C4-2B (cell line): ENCODE data around the gene ANKRD16.
"Not testable (repeated sequence)": the region's sequence is repeated elsewhere in the genome, so short reads cannot be mapped to it uniquely, and the experiment has no call there.

Experiments
- H3K27ac ChIP-seq: fragments of 450-650 bp; 2 replicates; pipeline ENCODE4 v1.5.1; 2017
- CTCF ChIP-seq: fragments of 450-650 bp; conservative IDR thresholded peaks from 2 replicates; pipeline ENCODE4 v1.5.1; 2017; ENCODE audit warnings: mild to moderate bottlenecking
- ZFX ChIP-seq: fragments of 450-650 bp; IDR thresholded peaks from 2 replicates; pipeline ENCODE4 v1.6.1; 2017

ANKRD16 gene

GRCh38 chr10:5832946-5833345 lies 56.7 kb downstream of the ANKRD16 start:
- H3K27ac ChIP-seq, result peak overlapping the region; percentile 36
- TF ChIP-seq ZFX (no peak), CTCF (no peak)

- TF ChIP-seq ZFX (no peak), CTCF (no peak)
- no peak overlapping the region for H3K27ac ChIP-seq
These were observed 58.3 kb downstream of the ANKRD16 start for GRCh38 chr10:5831446-5831782.

- no peak for TF ChIP-seq ZFX
- no peak for TF ChIP-seq CTCF
- H3K27ac ChIP-seq, result no peak overlapping the region
These were observed 58.9 kb downstream of the ANKRD16 start for GRCh38 chr10:5830629-5831445.

- TF ChIP-seq ZFX (no peak), CTCF (no peak)
- no peak overlapping the region for H3K27ac ChIP-seq
These were observed 60.4 kb downstream of the ANKRD16 start for GRCh38 chr10:5829267-5829666.

GRCh38 chr10:5828725-5829124 lies 61.0 kb downstream of the ANKRD16 start:
- H3K27ac ChIP-seq, result no peak overlapping the region
- TF ChIP-seq CTCF (no peak), ZFX (no peak)

GRCh38 chr10:5827841-5828240 lies 61.9 kb downstream of the ANKRD16 start:
- TF ChIP-seq CTCF (no peak), ZFX (no peak)
- H3K27ac ChIP-seq, result no peak overlapping the region

- not testable (repeated sequence) for H3K27ac ChIP-seq
These were observed 63.2 kb downstream of the ANKRD16 start for GRCh38 chr10:5826511-5826910.

- H3K27ac ChIP-seq, result no peak overlapping the region
These were observed 70.8 kb downstream of the ANKRD16 start for GRCh38 chr10:5818894-5819293.

More at GRCh38 chr10:5818894-5819293, 70.8 kb downstream of the ANKRD16 start:
- no peak for TF ChIP-seq CTCF
- no peak for TF ChIP-seq ZFX
